ENCODE measurements around the gene COL6A1.

GRCh38 chr21:46014828-46015227, 33.3 kb downstream of the COL6A1 start:
- TF ChIP-seq POLR2A (IDR thresholded peaks at IDR 0.05; ENCODE audit: borderline replicate concordance, extremely low read depth, insufficient read depth, insufficient read length) (no peak), CTCF (IDR thresholded peaks at IDR 0.05 in 2 of 3, conservative IDR thresholded peaks at IDR 0.05 in 1 of 3; ENCODE audit: borderline replicate concordance in 1 of 3, insufficient read depth in 1 of 3, low read depth in 2 of 3, low read length in 2 of 3) (no peak)
